H9 (cell line): ENCODE results near the gene MYO5B. TPM values are rescaled to one million over a fixed set of nuclear protein-coding genes. Genes with fewer than 3 reads are reported as not detected.
A peak's percentile ranks its signal among the peaks of the same experiment; 100 is the strongest.

Experiments
- DNase-seq: peaks from one replicate; pipeline ENCODE4 v3.0.0-alpha.2; 2017
- H2AFZ ChIP-seq: one replicate; pipeline ENCODE4 v1.6.1; 2013; ENCODE audit warnings: mild to moderate bottlenecking, low read length, control low read depth, moderate library complexity
- H2AK5ac ChIP-seq: 2 replicates; pipeline ENCODE4 v1.6.1; 2013; ENCODE audit warnings: low read length, control low read depth, mixed read lengths; ENCODE audit not compliant: insufficient read length
- H2BK120ac ChIP-seq: one replicate; pipeline ENCODE4 v1.6.1; 2013; ENCODE audit warnings: low read depth, mild to moderate bottlenecking, low read length, control low read depth, inconsistent platforms; ENCODE audit not compliant: poor library complexity, severe bottlenecking
- H2BK12ac ChIP-seq: 2 replicates; pipeline ENCODE4 v1.6.1; 2013; ENCODE audit warnings: low read length, control low read depth, mixed read lengths, low read depth; ENCODE audit not compliant: insufficient read length
- H2BK15ac ChIP-seq: 2 replicates; pipeline ENCODE4 v1.6.1; 2013; ENCODE audit warnings: low read depth, low read length, control low read depth
- H2BK20ac ChIP-seq: one replicate; pipeline ENCODE4 v1.6.1; 2013; ENCODE audit warnings: low read depth, mild to moderate bottlenecking, low read length, control low read depth, inconsistent platforms; ENCODE audit not compliant: poor library complexity, severe bottlenecking
- H2BK5ac ChIP-seq: 2 replicates; pipeline ENCODE4 v1.6.1; 2013; ENCODE audit warnings: low read length, control low read depth, mixed read lengths; ENCODE audit not compliant: insufficient read length
- H3K14ac ChIP-seq: 2 replicates; pipeline ENCODE4 v1.6.1; 2013; ENCODE audit warnings: low read length, control low read depth; ENCODE audit not compliant: insufficient read depth
- H3K18ac ChIP-seq: 2 replicates; pipeline ENCODE4 v1.6.1; 2013; ENCODE audit warnings: low read depth, mild to moderate bottlenecking, mixed read lengths, low read length, control low read depth; ENCODE audit not compliant: insufficient read length
- H3K23ac ChIP-seq: 2 replicates; pipeline ENCODE4 v1.6.1; 2013; ENCODE audit warnings: low read length, control low read depth, mixed read lengths, low read depth; ENCODE audit not compliant: insufficient read length
- H3K23me2 ChIP-seq: 2 replicates; pipeline ENCODE4 v1.6.1; 2013; ENCODE audit warnings: low read depth, mild to moderate bottlenecking, mixed read lengths, low read length, control low read depth; ENCODE audit not compliant: insufficient read length, poor library complexity, severe bottlenecking
- H3K27ac ChIP-seq: 2 replicates; pipeline ENCODE4 v1.5.1; 2013; ENCODE audit warnings: low read length, control low read depth, mixed read lengths, low read depth; ENCODE audit not compliant: insufficient read length
- H3K27me3 ChIP-seq: 2 replicates; pipeline ENCODE4 v1.6.1; 2013; ENCODE audit warnings: low read length, control low read depth, inconsistent platforms; ENCODE audit not compliant: insufficient read depth
- H3K4ac ChIP-seq: 2 replicates; pipeline ENCODE4 v1.6.1; 2013; ENCODE audit warnings: low read depth, mild to moderate bottlenecking, control low read depth, inconsistent platforms, low read length, moderate library complexity
- H3K4me1 ChIP-seq: 2 replicates; pipeline ENCODE4 v1.6.1; 2013; ENCODE audit warnings: low read length, control low read depth, inconsistent platforms; ENCODE audit not compliant: insufficient read depth
- H3K4me2 ChIP-seq: 2 replicates; pipeline ENCODE4 v1.6.1; 2013; ENCODE audit warnings: low read length, control low read depth, mixed read lengths; ENCODE audit not compliant: insufficient read length, insufficient read depth
- H3K56ac ChIP-seq: 2 replicates; pipeline ENCODE4 v1.6.1; 2013; ENCODE audit warnings: low read depth, mild to moderate bottlenecking, mixed read lengths, low read length, control low read depth; ENCODE audit not compliant: insufficient read length
- H3K79me1 ChIP-seq: 2 replicates; pipeline ENCODE4 v1.6.1; 2013; ENCODE audit warnings: low read depth, mild to moderate bottlenecking, moderate library complexity, low read length, control low read depth, inconsistent platforms; ENCODE audit not compliant: insufficient read depth, poor library complexity, severe bottlenecking
- H3K79me2 ChIP-seq: 2 replicates; pipeline ENCODE4 v1.6.1; 2013; ENCODE audit warnings: low read length, control low read depth, inconsistent platforms; ENCODE audit not compliant: insufficient read depth
- H3K9ac ChIP-seq: 2 replicates; pipeline ENCODE4 v1.6.1; 2013; ENCODE audit warnings: low read length, control low read depth, mixed read lengths; ENCODE audit not compliant: insufficient read length; ENCODE audit errors: extremely low read depth
- H3K9me3 ChIP-seq: one replicate; pipeline ENCODE4 v1.6.1; 2013; ENCODE audit warnings: low read depth, low read length, inconsistent platforms; ENCODE audit not compliant: control insufficient read depth
- H3T11ph ChIP-seq: one replicate; pipeline ENCODE4 v1.6.1; 2013; ENCODE audit warnings: mild to moderate bottlenecking, low read length, control low read depth, inconsistent platforms
- H4K20me1 ChIP-seq: one replicate; pipeline ENCODE4 v1.6.1; 2013; ENCODE audit not compliant: control insufficient read depth, insufficient read length, insufficient read depth
- H4K5ac ChIP-seq: 2 replicates; pipeline ENCODE4 v1.6.1; 2013; ENCODE audit warnings: low read depth, mild to moderate bottlenecking, mixed read lengths, low read length, control low read depth; ENCODE audit not compliant: insufficient read length
- H4K8ac ChIP-seq: replicated peaks from 2 replicates; pipeline ENCODE4 v1.6.1; 2013; ENCODE audit warnings: low read length, control low read depth, mixed read lengths, low read depth; ENCODE audit not compliant: insufficient read length
- H4K91ac ChIP-seq: 2 replicates; pipeline ENCODE4 v1.6.1; 2013; ENCODE audit warnings: low read depth, mild to moderate bottlenecking, moderate library complexity, mixed read lengths, low read length, control low read depth; ENCODE audit not compliant: insufficient read length
- H3K27ac Mint-ChIP-seq, 3 experiments: 2 replicates in 2 of 3; 3 replicates in 1 of 3; pipeline ENCODE4 v1.8.0; 2020 to 2021; ENCODE audit warnings: mixed read lengths in 3 of 3, mild to moderate bottlenecking in 1 of 3, moderate library complexity in 1 of 3
- H3K27me3 Mint-ChIP-seq: 2 replicates; pipeline ENCODE4 v1.8.0; 2021; ENCODE audit warnings: low read depth, mild to moderate bottlenecking, moderate library complexity, mixed read lengths
- H3K36me3 Mint-ChIP-seq, 3 experiments: 2 replicates in 2 of 3; 3 replicates in 1 of 3; pipeline ENCODE4 v1.8.0; 2020 to 2021; ENCODE audit warnings: low read depth in 3 of 3, mixed read lengths in 3 of 3; ENCODE audit not compliant: insufficient read depth in 1 of 3
- H3K4me1 Mint-ChIP-seq, 2 experiments: 2 replicates each; pipeline ENCODE4 v1.8.0; 2020; ENCODE audit warnings: mixed read lengths in 2 of 2
- H3K4me3 Mint-ChIP-seq, 2 experiments: 2 replicates in 1 of 2; 3 replicates in 1 of 2; pipeline ENCODE4 v1.8.0; 2020 to 2021; ENCODE audit warnings: mild to moderate bottlenecking in 2 of 2, mixed read lengths in 2 of 2, moderate library complexity in 1 of 2
- H3K9me3 Mint-ChIP-seq, 2 experiments: 2 replicates in 1 of 2; 3 replicates in 1 of 2; pipeline ENCODE4 v1.8.0; 2020; ENCODE audit warnings: mild to moderate bottlenecking in 2 of 2, mixed read lengths in 2 of 2, moderate library complexity in 1 of 2
- WGBS: extraction: QIAGEN DNeasy Blood & Tissue Kit; methylation state at CpG from one replicate; pipeline ENCODE4 v1.1.7; 2013; ENCODE audit warnings: missing lambda C conversion rate, low lambda C conversion rate, mixed read lengths; ENCODE audit not compliant: insufficient read length; ENCODE audit errors: extremely low coverage; 5-methylcytosine and 5-hydroxymethylcytosine counted together
- total RNA-seq: library from RNA; stranded (reverse); gene quantifications from 2 replicates; pipeline ENCODE4 v1.2.1, GENCODE V29; 2021
- TF ChIP-seq, protein P1 (sequence below): fragments of 200-600 bp; sonication (generic); conservative IDR thresholded peaks from 3 replicates; pipeline ENCODE4 v1.8.0; 2021; ENCODE audit warnings: antibody characterized with exemption, mild to moderate bottlenecking

The MYO5B gene
- total RNA-seq, 1 experiment from 2014 or later, result 9.3 TPM

DNA sequence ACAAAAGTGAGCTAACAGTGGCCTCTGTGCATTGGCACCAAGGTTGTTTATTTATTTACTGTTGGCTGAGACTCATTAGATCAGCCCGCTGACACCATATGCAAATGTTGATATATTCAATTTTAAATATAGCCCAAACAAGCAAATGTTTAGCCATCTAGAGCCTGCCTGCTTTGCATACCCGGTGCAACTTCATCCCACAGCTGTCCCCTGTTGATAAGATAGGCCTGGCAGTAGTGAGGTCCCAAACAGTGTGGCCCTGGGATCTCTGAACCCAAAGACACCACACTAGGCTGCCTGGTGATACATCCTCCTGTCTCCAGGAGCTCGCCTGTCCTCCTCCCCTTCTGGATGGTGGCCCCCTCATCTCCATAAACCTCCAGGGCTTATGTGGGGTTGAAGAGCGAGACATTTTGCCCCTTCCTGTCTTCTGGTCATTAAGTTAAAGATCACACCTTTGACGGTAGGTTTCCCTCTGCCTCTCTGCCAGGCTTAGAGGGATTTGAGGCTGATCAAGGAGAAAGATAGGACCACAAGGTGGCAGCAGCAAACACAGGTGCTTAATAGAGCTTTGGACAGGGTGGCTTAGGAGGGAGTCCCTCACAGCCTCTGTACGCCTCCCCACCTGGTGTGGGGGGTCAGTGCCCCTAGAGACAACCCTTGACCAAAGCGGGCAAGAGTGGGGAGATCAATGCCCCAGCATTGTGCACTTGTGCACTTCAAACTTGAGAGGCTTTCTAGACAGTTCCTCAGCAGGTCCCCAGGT is 23.7 kb upstream of the MYO5B start:
- Histone ChIP-seq H3K9ac (no peak overlapping the region), H3K27me3 (no peaks in the 10 kb centered on the region), H3K4me2 (no peak overlapping the region), H3K4ac (no peak overlapping the region), H3K18ac (no peak overlapping the region), H3K79me2 (no peaks in the 10 kb centered on the region), H2BK15ac (no peak overlapping the region), H3T11ph (no peak overlapping the region), H2BK20ac (no peak overlapping the region), H4K8ac (no peak overlapping the region), H3K14ac (no peak overlapping the region), H3K23ac (no peak overlapping the region), H3K23me2 (no peaks in the 10 kb centered on the region), H3K27ac (no peak overlapping the region), H3K4me1 (no peaks in the 10 kb centered on the region), H2BK5ac (no peak overlapping the region), H4K91ac (no peak overlapping the region), H2AFZ (no peak overlapping the region), H3K9me3 (no peaks in the 10 kb centered on the region), H3K79me1 (no peaks in the 10 kb centered on the region), H2BK120ac (no peak overlapping the region), H4K5ac (no peak overlapping the region), H2AK5ac (no peak overlapping the region), H4K20me1 (no peaks in the 10 kb centered on the region), H2BK12ac (no peak overlapping the region), H3K56ac (no peak overlapping the region)
- peak; percentile 45 for DNase-seq
- TF ChIP-seq, protein P1, sequence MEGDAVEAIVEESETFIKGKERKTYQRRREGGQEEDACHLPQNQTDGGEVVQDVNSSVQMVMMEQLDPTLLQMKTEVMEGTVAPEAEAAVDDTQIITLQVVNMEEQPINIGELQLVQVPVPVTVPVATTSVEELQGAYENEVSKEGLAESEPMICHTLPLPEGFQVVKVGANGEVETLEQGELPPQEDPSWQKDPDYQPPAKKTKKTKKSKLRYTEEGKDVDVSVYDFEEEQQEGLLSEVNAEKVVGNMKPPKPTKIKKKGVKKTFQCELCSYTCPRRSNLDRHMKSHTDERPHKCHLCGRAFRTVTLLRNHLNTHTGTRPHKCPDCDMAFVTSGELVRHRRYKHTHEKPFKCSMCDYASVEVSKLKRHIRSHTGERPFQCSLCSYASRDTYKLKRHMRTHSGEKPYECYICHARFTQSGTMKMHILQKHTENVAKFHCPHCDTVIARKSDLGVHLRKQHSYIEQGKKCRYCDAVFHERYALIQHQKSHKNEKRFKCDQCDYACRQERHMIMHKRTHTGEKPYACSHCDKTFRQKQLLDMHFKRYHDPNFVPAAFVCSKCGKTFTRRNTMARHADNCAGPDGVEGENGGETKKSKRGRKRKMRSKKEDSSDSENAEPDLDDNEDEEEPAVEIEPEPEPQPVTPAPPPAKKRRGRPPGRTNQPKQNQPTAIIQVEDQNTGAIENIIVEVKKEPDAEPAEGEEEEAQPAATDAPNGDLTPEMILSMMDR, result peak; percentile 70
- WGBS, result no CpG with 5 or more reads among the region's 7 CpGs
- Mint-ChIP-seq H3K27ac (no peak overlapping the region), H3K36me3 (peaks cover 0 to 14% (median 5%) of the 10 kb centered on the region in 3 experiments; a peak in 5 of 7 replicates), H3K4me3 (no peak overlapping the region), H3K9me3 (peaks cover 17 to 32% of the 10 kb centered on the region in 2 experiments), H3K4me1 (peaks cover 2 to 5% of the 10 kb centered on the region in 2 experiments; a peak in 1 of 4 replicates), H3K27me3 (peaks cover 31% of the 10 kb centered on the region)
